HG03575 (cell line): ENCODE measurements around the gene EMC8.
"Not testable (repeated sequence)": the region's sequence is repeated elsewhere in the genome, so short reads cannot be mapped to it uniquely, and the experiment has no call there.

Source experiments
- ATAC-seq: cut with Tn5 transposase; IDR thresholded peaks from one replicate; pipeline ENCODE4 v1.9.1; 2021; ENCODE audit not compliant: unreplicated experiment, insufficient number of reproducible peaks, low FRiP score; ENCODE audit errors: extremely low read depth

The EMC8 gene

DNA sequence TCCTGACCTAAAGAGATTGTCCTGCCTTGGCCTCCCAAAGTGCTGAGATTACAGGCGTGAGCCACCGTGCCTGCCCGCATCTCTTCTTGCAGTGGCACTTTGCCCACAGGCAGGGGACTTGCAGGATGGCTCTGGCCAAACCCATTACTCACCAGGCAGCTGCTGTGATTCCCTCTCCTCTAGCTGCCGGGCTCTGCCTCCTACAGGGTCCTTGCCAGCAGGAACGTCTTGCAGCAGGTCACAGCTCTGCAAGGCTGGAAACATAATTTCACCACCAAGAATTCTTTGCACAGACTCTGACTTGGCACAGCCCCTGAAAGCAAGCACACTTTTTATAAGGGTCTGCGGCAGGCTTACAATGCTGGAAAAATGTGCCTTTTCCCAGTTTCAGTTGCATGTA, 20.4 kb upstream of the EMC8 start:
- ATAC-seq = no peak

DNA sequence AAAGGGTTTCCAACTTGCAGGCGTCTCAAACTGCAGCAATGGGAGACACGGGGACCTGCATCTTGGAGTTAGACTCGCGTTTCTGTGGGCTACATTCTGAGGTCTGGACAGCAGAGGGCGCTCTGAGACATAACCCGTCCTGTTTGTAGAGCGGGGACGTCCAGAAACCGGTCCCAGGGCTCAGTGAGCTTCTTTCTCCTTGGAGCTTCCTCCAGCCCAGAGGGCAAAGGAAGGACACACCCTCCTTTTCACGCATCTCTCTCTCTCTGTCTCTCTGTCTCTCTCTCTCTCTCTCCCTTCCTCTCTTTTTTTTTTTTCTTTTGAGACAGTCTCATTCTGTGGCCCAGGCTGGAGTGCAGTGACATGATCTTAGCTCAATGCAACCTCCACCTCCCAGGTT, 19.9 kb upstream of the EMC8 start:
- ATAC-seq = no peak

DNA sequence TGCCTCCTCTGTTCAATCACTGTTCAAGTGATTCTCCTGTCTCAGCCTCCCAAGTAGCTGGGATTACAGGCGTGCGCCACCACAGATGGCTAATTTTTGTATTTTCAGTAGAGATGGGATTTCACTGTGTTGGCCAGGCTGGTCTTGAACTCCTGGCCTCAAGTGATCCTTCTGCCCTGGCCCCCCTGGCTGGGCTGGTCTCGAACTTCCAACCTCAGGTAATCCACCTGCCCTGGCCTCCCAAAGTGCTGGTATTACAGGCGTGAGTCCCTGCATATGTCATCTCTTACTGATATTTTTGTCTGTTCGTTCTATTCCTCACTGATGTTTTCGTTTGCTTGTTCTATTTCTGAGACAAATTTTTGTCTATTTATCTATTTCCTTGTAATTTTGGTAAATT, 17.9 kb upstream of the EMC8 start:
- ATAC-seq = not testable (repeated sequence)

DNA sequence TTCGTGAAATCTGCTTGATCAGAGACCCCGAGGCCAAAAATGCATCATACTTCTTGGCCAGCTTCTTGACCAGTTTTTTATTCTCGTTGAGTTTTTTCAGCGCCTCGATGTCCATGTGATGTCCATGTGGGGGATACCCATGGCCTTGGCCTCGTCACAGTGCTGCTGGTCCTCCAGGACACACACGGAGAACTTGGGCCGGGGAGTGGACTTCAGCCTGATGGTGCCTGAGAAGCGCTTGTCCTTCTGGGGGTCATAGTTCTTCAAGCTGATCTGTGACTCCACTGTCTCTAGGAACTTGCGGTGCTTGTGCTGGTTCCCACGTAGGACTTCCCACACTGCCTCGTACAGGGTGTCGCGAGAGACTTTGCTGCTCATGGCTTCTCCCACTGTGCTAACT, 16.8 kb upstream of the EMC8 start:
- ATAC-seq = no peak

DNA sequence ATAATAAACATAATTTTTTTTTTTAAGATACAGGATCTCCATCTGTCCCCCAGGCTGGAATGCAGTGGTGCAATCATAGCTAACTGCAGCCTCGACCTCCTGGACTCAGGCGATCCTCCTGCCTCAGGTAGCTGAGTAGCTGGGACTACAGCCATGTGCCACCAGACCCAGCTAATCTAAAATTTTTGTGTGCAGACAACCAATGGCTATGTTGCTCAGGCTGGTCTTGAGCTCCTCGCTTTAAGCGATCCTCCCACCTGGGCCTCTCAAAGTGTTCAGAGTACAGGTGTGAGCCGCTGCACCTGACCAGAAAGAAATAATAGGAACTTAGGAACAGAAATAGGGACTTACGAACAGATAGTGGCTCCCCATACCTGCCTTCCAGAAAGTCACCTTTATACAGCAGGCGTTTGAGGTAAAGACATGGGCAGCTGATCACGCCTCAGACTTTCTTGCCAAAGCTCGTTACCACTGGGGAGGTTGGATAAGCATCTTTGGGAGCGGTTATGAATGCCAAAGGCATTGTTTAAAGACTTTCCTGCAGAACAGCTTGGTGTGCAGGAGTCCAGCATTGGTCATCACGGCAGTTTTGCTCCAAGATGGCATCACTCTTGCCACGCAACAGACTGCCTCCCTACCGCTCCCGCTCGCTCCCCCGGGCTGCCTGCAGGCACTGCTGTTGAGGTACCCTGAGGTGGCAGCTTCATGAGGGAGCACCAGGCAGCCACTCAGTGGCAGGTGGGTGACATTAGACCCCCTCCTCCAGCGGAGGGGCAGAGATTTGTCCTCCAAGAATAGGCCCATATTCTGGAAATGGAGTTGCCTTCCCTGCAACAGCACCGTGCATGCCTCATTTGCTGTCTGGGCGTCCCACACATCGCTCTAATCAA, 13.7 kb upstream of the EMC8 start:
- ATAC-seq = no peak

DNA sequence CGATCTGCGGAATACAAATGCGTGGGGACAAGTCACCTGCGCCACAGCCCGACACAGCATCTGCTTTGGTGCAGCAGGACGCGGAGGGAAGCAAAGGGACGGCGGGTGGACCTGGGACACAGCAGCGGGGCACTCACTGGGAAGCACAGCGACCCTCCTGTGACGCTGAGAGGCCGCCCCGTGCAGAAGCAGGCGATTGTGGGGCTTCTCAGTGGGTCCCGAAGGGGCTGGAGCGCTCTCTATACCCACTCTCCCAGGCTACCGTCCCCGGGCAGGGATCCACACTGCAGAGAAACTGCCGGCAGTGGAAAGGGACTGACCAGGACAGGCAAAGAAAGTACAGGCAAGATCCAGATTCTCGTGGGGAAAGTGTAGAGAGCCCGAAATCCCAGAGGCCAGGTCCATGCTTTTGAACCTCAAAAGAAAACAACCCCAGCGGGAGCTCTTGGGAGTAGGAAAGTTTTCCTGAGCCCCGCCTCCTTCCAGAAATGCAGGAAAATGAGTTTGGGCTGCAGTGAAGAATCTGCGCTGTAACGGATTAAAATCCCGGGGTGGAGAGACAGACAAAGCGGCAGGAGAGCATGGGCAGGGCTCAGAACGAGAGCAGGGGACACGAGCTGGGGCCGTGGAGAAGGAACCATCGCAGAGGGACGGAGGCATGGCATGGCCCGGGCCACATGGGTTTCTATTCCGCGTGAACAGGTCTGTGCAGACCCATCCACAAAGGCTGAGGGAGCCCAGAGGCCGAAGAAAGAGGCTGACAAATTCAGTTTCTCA, 12.9 kb upstream of the EMC8 start:
- no peak for ATAC-seq

DNA sequence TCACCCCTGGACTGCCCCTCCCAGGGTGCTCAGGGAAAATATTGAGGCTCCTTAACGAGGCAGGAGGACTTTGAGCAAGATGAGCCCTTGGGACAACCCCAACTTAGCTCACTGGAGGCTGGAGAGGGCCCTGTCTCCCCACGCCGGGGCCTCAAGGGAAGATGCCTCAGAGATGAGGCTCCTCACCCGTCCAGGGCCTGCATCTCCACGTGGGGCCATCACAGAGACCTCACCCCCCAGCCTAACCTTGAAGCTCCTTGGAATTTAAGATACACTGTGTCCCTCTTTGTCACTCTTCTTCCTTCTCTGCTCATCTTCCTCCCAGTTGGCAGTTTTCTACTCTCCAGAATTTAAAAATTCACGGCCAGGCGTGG, 11.4 kb upstream of the EMC8 start:
- ATAC-seq = no peak

DNA sequence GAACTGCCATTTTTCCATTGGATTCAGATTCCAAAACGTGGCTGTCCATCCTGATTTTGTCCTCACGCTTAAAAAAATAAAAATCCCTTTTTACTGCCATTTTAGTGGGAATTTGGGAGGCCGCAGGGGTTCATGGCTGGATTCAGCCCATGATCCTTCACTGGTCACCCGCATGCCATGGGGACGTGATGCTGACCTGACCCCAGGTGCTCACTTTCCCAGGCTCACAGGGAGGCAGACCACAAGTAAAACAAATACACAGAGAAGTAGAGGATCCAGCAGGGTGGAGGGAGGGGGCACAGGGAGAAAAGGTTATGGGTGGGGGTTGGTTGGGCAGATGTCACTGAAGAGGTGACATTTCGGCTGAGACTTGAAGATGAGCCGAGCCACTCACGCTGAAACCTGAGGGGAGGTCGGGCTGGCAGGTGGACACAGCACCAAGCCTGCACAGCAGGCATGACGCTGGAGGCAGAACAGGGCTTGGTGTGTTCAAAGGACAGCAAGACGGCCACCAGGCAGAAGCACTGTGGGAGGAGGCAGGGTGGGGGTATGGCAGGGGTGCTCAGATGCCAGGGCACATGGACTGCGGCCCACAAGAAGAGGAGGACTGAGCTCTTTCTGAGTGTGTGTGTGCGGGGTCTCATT, 10.9 kb upstream of the EMC8 start:
- no peak for ATAC-seq

DNA sequence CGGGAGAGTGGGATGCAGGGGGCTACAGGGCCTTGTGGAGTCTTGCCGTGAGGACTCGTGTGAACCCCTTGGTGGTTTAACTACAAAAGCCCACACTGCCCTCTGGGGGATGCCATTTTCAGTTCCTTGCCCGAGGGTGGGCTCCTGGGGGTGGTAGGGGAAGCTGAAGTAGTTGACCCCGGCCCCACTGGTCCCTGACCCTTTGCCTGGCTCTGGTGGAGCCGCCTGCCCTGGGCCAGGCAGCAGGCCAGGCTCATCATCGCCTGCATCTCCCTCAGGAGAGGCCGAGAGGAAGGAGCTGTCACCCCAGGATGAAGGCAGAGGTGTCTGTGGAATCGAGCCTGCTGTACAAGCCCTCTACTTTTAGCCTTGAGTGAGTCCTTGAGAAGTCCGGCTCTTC, 10.3 kb upstream of the EMC8 start:
- ATAC-seq = no peak

DNA sequence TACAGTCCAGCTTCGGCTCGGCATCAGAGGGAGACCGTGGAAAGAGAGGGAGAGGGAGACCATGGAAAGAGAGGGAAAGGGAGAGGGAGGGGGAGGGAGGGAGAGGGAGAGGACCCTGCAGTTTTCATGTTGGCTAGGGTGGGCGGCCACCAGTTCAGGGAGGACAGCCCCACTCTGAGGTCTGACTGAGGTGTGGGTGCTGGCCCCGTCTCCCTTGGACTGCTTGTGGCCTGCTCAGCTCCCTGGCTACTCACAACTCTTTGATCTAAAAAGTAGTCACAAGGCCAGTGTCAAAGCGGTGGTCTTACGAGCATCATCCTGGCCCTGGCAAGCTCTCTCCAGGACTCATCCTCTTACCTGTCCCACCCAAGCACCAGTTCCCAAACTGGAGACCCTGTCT, 9.6 kb upstream of the EMC8 start:
- ATAC-seq = no peak

DNA sequence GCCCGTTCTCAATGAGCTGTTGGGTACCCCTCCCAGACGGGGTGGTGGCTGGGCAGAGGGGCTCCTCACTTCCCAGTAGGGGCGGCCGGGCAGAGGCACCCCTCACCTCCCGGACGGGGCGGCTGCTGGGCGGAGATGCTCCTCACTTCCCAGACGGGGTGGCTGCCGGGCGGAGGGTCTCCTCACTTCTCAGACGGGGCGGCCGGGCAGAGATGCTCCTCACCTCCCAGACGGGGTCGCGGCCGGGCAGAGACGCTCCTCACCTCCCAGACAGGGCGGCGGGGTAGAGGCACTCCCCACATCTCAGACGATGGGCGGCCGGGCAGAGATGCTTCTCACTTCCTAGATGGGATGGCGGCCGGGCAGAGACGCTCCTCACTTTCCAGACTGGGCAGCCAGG, 8.8 kb upstream of the EMC8 start:
- not testable (repeated sequence) for ATAC-seq

DNA sequence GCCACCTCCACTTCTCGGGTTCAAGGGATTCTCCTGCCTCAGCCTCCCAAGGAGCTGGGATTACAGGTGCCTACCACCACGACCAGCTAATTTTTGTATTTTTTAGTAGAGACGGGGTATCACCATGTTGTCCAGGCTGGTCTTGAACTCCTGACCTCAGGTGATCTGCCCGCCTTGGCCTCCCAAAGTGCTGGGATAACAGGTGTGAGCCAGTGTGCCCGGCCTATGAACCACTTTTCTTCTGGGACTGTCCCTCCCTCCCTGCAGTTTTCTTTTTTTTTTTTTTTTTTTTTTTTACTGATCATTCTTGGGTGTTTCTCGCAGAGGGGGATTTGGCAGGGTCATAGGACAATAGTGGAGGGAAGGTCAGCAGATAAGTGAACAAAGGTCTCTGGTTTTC, 8.0 kb upstream of the EMC8 start:
- ATAC-seq = not testable (repeated sequence)

DNA sequence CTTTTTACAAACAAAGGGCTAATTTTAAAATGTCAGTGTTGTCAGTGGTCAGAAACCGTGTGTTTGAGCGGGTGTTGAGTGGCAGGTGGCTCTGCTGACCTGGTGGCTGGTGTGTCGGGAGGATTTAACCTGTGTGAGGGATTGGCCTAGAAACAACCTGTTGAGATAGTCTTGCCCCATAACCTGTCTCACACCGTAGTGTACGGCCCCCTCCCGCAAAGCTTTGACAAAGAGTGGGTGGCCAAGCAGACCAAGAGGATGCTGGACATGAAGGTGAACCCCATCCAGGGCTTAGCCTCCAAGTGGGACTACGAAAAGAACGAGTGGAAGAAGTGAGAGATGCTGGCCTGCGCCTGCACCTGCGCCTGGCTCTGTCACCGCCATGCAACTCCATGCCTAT, 7.2 kb upstream of the EMC8 start:
- no peak for ATAC-seq

DNA sequence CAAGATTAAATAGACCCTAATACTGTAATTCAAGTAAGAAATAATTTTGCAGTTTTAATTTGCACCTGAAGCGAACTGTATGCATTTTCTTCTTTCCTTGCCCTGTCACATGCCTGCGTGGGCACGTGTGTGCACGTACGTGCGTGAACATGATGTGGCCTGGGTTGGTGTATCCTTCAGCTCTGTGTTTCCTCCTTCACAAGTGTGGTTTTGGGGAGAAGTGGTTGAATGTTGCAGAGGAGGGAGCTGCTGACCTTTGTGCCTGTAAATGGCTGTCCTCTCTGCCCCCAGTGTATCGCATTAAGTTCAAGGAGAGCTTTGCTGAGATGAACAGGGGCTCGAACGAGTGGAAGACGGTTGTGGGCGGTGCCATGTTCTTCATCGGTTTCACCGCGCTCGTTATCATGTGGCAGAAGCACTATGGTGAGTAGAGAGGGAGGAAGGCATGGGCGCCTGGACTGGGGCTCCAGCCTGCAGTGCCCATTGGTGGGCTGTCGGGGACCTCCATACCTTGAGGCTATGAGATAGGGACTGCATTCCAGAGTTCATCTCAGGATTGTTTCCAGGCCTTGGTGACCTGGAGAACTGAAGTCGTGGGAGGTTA, 6.2 kb upstream of the EMC8 start:
- no peak for ATAC-seq

DNA sequence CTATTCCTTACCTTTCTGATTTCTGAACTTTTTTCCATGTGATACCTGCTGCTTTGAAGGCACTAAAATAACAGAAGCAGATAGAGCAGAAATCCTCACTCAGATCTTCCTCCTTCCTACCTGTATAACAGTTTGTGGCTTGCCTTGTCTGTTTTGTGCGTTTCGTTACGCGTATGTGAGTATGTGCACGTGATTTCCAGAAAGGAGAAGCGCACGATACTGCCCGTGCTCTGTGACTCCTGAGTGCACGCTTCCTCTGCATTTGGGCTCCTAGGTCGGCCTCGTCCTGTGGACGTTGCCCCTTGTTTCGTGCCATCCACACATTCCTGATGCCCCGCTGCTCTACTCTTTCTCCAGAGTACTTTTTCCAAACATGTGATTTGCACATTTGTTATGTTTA, 4.2 kb upstream of the EMC8 start:
- ATAC-seq = no peak

DNA sequence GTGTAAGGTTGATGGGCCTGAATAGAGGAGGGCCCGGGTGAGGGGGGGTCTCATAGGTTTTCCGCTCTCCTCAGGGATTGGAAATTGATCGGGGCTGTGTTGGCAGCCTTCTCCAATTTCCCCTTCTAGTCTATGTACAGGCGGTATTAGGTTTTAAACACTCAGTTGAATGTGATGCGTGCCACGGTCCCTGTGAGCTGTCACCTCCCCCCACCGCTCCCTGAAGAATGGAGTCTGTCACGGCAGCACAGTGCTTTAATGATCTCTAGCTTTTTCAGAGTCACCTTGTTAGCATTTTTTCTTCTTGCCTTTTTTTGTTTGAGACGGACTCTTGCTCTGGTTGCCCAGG, 951 bp upstream of the EMC8 start:
- ATAC-seq = no peak

DNA sequence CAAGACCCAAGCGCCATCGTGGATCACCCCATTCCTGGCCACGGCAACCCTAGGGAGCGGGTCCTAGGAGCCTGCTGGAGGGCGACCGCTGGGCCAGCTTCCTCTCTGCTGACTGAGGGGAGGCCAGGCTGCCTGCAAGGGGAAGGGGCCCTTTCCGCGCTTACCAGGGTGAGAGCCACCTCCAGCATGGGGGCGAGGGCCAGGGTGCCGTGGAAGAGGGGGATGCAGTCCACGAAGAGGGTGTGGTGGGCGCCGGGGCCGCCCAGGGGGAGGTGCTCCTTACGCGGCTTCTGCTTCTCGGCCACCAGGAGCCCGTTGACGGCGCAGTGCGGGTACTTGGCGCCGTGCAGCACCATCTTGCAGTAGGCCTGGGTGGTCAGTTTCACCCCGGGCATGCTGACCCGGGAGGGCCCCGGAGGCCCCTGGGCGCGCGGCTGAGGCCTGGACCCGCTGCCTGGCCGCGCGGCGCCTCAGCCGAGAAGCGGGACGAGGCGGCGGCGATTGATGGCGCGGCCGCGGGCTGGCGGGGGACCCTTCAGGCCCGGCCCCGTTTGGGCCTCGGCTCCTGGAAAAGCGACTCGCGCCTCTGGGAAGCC, 345 bp downstream of the EMC8 start:
- ATAC-seq = no peak

DNA sequence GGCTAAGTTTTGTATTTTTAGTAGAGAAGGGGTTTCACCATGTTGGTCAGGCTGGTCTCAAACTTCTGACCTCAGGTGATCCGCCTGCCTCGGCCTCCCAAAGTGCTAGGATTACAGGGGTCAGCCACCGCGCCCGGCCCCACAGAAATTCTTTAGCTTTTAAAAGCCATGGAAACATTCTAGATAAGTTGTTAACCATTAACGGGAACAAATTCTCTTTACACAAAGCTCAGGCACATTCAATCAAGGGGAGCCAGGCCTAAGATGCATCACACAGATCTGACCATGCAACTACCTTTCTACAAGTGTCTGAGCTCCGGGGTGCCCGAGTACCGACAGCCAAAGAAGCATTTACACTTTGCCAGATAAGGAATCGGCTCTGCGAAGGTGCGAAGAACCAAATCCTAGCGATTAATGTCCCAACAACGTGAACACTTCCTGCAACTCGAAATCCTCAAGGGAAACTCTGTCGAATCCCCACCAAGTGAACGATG, 1.0 kb downstream of the EMC8 start:
- ATAC-seq = no peak

DNA sequence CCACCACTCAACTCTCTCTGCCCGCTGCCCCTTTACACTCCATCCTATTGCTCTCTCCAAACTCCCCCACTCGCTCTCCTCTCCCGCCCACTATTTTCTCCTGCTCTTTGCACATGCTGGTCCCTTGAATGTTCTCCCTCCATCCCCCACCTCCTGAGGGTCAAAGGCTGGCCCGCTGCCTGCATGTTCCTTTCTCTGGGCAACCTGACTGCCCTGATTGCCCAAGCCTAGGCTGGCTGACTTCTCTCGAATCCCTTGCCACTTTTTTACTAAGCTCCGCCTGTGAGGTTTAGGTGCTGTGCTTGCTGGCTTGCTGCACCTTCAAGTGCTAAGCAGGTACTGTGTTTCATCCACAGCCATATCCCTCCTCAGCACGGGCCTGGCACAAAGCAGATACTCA, 2.7 kb downstream of the EMC8 start:
- no peak for ATAC-seq
